GM12873 (cell line): ENCODE data around the gene RPTOR.

Source experiments
- CTCF ChIP-seq: IDR thresholded peaks from 2 replicates; pipeline ENCODE4 v1.5.1; 2012; ENCODE audit warnings: low read depth, mild to moderate bottlenecking, moderate library complexity, low read length, control low read depth; ENCODE audit not compliant: insufficient read depth; ENCODE audit errors: missing control alignments

Gene RPTOR

GRCh38 chr17:80691784-80692183 lies 147.1 kb downstream of the RPTOR start:
- no peak for TF ChIP-seq CTCF

- TF ChIP-seq CTCF: no peak
Measured at GRCh38 chr17:80692931-80693467, 148.4 kb downstream of the RPTOR start.

- no peak for TF ChIP-seq CTCF
Measured at GRCh38 chr17:80693511-80693910, 148.9 kb downstream of the RPTOR start.

- no peak for TF ChIP-seq CTCF
Measured at GRCh38 chr17:80694085-80694991, 149.7 kb downstream of the RPTOR start.

- no peak for TF ChIP-seq CTCF
Measured at GRCh38 chr17:80694992-80695912, 150.6 kb downstream of the RPTOR start.

GRCh38 chr17:80695979-80696378 lies 151.3 kb downstream of the RPTOR start:
- no peak for TF ChIP-seq CTCF

- TF ChIP-seq CTCF: no peak
Measured at GRCh38 chr17:80696456-80696855, 151.8 kb downstream of the RPTOR start.
